ENCODE data around the gene ALLC.

The ALLC gene

GRCh38 chr2:3727397-3728045 lies 69.5 kb downstream of the ALLC start:
- DNase-seq, result no peak

- DNase-seq, result no peak
Measured at GRCh38 chr2:3728104-3729054, 70.4 kb downstream of the ALLC start.

- no peak for DNase-seq
Measured at GRCh38 chr2:3729055-3729448, 71.1 kb downstream of the ALLC start.

- DNase-seq, result no peak
Measured at GRCh38 chr2:3729786-3730185, 71.8 kb downstream of the ALLC start.

- no peak for DNase-seq
Measured at GRCh38 chr2:3730646-3731045, 72.6 kb downstream of the ALLC start.

GRCh38 chr2:3731829-3732228 lies 73.8 kb downstream of the ALLC start:
- no peak for DNase-seq

GRCh38 chr2:3736112-3736511 lies 78.1 kb downstream of the ALLC start:
- DNase-seq, result no peak

- DNase-seq, result no peak
Measured at GRCh38 chr2:3737128-3737527, 79.1 kb downstream of the ALLC start.

- no peak for DNase-seq
Measured at GRCh38 chr2:3738454-3738853, 80.5 kb downstream of the ALLC start.

GRCh38 chr2:3739313-3739712 lies 81.3 kb downstream of the ALLC start:
- DNase-seq, result no peak

- no peak for DNase-seq
Measured at GRCh38 chr2:3741396-3741795, 83.4 kb downstream of the ALLC start.

- no peak for DNase-seq
Measured at GRCh38 chr2:3741867-3742602, 84.0 kb downstream of the ALLC start.

GRCh38 chr2:3742743-3743508 lies 84.9 kb downstream of the ALLC start:
- DNase-seq, result no peak

GRCh38 chr2:3743951-3744555 lies 86.1 kb downstream of the ALLC start:
- DNase-seq, result no peak

GRCh38 chr2:3745920-3746319 lies 87.9 kb downstream of the ALLC start:
- no peak for DNase-seq

- DNase-seq, result no peak
Measured at GRCh38 chr2:3747032-3747654, 89.1 kb downstream of the ALLC start.

- no peak for DNase-seq
Measured at GRCh38 chr2:3747826-3748225, 89.8 kb downstream of the ALLC start.

GRCh38 chr2:3749201-3749600 lies 91.2 kb downstream of the ALLC start:
- DNase-seq, result no peak

- DNase-seq, result no peak
Measured at GRCh38 chr2:3751251-3751650, 93.3 kb downstream of the ALLC start.

- DNase-seq, result no peak
Measured at GRCh38 chr2:3751806-3752205, 93.8 kb downstream of the ALLC start.

All from stimulated activated CD4-positive, alpha-beta T cell treated with anti-CD3 and anti-CD28 coated beads, Interleukin-2, amount 100 ng/mL, for 48 hours (primary cell).